HepG2 (cell line): ENCODE results near the gene TF. TPM values are rescaled to one million over a fixed set of nuclear protein-coding genes. Genes with fewer than 3 reads are reported as not detected.

Experiments
- ARID3A ChIP-seq: IDR thresholded peaks from 2 replicates; pipeline ENCODE4 v1.6.1; 2012; ENCODE audit warnings: low read depth, low read length, improper control_type of control experiment
- BCL3 ChIP-seq: sonication (generic); formaldehyde crosslinking; IDR thresholded peaks from 2 replicates; pipeline ENCODE4 v1.5.1; 2020; ENCODE audit warnings: mild to moderate bottlenecking, missing genetic modification reagents, moderate library complexity
- CBFB ChIP-seq: sonication (generic); formaldehyde crosslinking; IDR thresholded peaks from 2 replicates; pipeline ENCODE4 v1.4.0; 2020; ENCODE audit warnings: missing genetic modification reagents
- FLYWCH1 ChIP-seq: sonication (generic); formaldehyde crosslinking; IDR thresholded peaks from 2 replicates; pipeline ENCODE4 v1.8.1; 2023; ENCODE audit warnings: mild to moderate bottlenecking, missing genetic modification reagents
- GTF2F1 ChIP-seq: fragments of 150-350 bp; IDR thresholded peaks from 2 replicates; pipeline ENCODE4 v1.6.1; 2014; ENCODE audit warnings: low read length
- HDAC6 ChIP-seq: fragments of 200-600 bp; sonication (generic); IDR thresholded peaks from 2 replicates; pipeline ENCODE4 v1.7.0; 2017; ENCODE audit warnings: mild to moderate bottlenecking, antibody characterized with exemption, low read length, low read depth
- JDP2 ChIP-seq: sonication (generic); formaldehyde crosslinking; IDR thresholded peaks from 2 replicates; pipeline ENCODE4 v1.8.1; 2022; ENCODE audit warnings: missing genetic modification reagents, borderline replicate concordance
- KDM1A ChIP-seq: IDR thresholded peaks from 2 replicates; pipeline ENCODE4 v1.6.1; 2016; ENCODE audit warnings: missing compliant biosample characterization
- MYPOP ChIP-seq: sonication (generic); formaldehyde crosslinking; IDR thresholded peaks from 2 replicates; pipeline ENCODE4 v1.8.1; 2023; ENCODE audit warnings: mild to moderate bottlenecking, moderate library complexity, missing genetic modification reagents
- PITX1 ChIP-seq: sonication (generic); formaldehyde crosslinking; IDR thresholded peaks from 2 replicates; pipeline ENCODE4 v1.5.1; 2020; ENCODE audit warnings: mild to moderate bottlenecking, missing genetic modification reagents
- SRSF4 ChIP-seq: fragments of 200-400 bp; formaldehyde crosslinking; IDR thresholded peaks from one replicate; pipeline ENCODE4 v1.6.1; 2018; ENCODE audit warnings: mild to moderate bottlenecking, low read depth, low read length, moderate library complexity; ENCODE audit not compliant: poor library complexity, severe bottlenecking
- U2AF2 ChIP-seq: fragments of 200-400 bp; formaldehyde crosslinking; IDR thresholded peaks from 2 replicates; pipeline ENCODE4 v1.6.1; 2017; ENCODE audit warnings: low read depth, mild to moderate bottlenecking, low read length
- ZKSCAN5 ChIP-seq: sonication (generic); formaldehyde crosslinking; IDR thresholded peaks from 2 replicates; pipeline ENCODE4 v1.5.1; 2020; ENCODE audit warnings: mild to moderate bottlenecking, missing genetic modification reagents
- ZMYM2 ChIP-seq: sonication (generic); formaldehyde crosslinking; IDR thresholded peaks from 2 replicates; pipeline ENCODE4 v1.8.0; 2022; ENCODE audit warnings: mild to moderate bottlenecking, missing genetic modification reagents
- ZNF101 ChIP-seq: sonication (generic); formaldehyde crosslinking; IDR thresholded peaks from 2 replicates; pipeline ENCODE4 v1.4.0; 2020; ENCODE audit warnings: mild to moderate bottlenecking, low read depth, missing genetic modification reagents, borderline replicate concordance
- ZNF12 ChIP-seq: sonication (generic); formaldehyde crosslinking; IDR thresholded peaks from 2 replicates; pipeline ENCODE4 v1.5.0; 2020; ENCODE audit warnings: missing genetic modification reagents
- ZNF451 ChIP-seq: sonication (generic); formaldehyde crosslinking; IDR thresholded peaks from 2 replicates; pipeline ENCODE4 v1.5.0; 2020; ENCODE audit warnings: mild to moderate bottlenecking, missing genetic modification reagents
- ZNF557 ChIP-seq: sonication (generic); formaldehyde crosslinking; IDR thresholded peaks from 2 replicates; pipeline ENCODE4 v1.4.0; 2020; ENCODE audit warnings: missing genetic modification reagents
- ZNF574 ChIP-seq: sonication (generic); formaldehyde crosslinking; IDR thresholded peaks from 2 replicates; pipeline ENCODE4 v1.4.0; 2020; ENCODE audit warnings: missing genetic modification reagents
- ZNF691 ChIP-seq: sonication (generic); formaldehyde crosslinking; IDR thresholded peaks from 2 replicates; pipeline ENCODE4 v1.4.0; 2020; ENCODE audit warnings: missing genetic modification reagents, low read depth, mild to moderate bottlenecking, borderline replicate concordance
- ZNF746 ChIP-seq: sonication (generic); formaldehyde crosslinking; IDR thresholded peaks from 2 replicates; pipeline ENCODE4 v1.8.0; 2022; ENCODE audit warnings: mild to moderate bottlenecking, missing genetic modification reagents
- ZNF790 ChIP-seq: sonication (generic); formaldehyde crosslinking; IDR thresholded peaks from 2 replicates; pipeline ENCODE4 v1.8.0; 2022; ENCODE audit warnings: missing genetic modification reagents, mild to moderate bottlenecking, borderline replicate concordance
- ZSCAN12 ChIP-seq: sonication (generic); formaldehyde crosslinking; IDR thresholded peaks from 2 replicates; pipeline ENCODE4 v1.9.0; 2021; ENCODE audit warnings: mild to moderate bottlenecking, missing genetic modification reagents
- polyA plus RNA-seq, 8 experiments: library from polyadenylated mRNA; depleted of rRNA in 3 of 8; stranded (reverse) in 7 of 8; unstranded in 1 of 8; fragments of >200 nt; fragmentation: Illumina TruSeq in 4 of 8; extraction: Trizol in 4 of 8; gene quantifications; 2 replicates each; pipeline versions ENCODE4 v1.2.1 to v1.2.3, GENCODE V29; 2011 to 2016; ENCODE audit warnings: low read depth in 4 of 8, missing spikeins in 1 of 8, mixed read lengths in 1 of 8; ENCODE audit not compliant: insufficient read depth in 1 of 8
- total RNA-seq, 5 experiments: library from RNA; depleted of rRNA; stranded (reverse); fragments of >200 nt; fragmentation: Illumina TruSeq; extraction: Trizol; gene quantifications; 2 replicates each; pipeline ENCODE4 v1.2.3, GENCODE V29; 2016; ENCODE audit warnings: low read depth in 1 of 5

TF gene
- total and polyA plus RNA-seq, 2 of the 13 experiments (the other 11 are each of a cell fraction or from before 2014, with no cell fraction given): 10,074 to 11,821 TPM

GRCh38 chr3:133730993-133731392 is 15.2 kb upstream of the TF start (continued):
- TF ChIP-seq MYPOP (CRISPR knock-in tag): no peak
- TF ChIP-seq ZNF790 (CRISPR knock-in tag): no peak
- TF ChIP-seq ZNF101 (CRISPR knock-in tag): no peak
- TF ChIP-seq PITX1: peak; percentile 92
- TF ChIP-seq ZNF746 (CRISPR knock-in tag): no peak
- TF ChIP-seq ZKSCAN5 (CRISPR knock-in tag): no peak
- TF ChIP-seq ZNF557: 0 out of 2 replicates have a peak, but pooled peaks have one; percentile 50
- TF ChIP-seq ZNF574 (CRISPR knock-in tag): peak; percentile 50; the same call in 1 of the 2 replicates
- TF ChIP-seq U2AF2: no peak
- TF ChIP-seq ZNF451 (CRISPR knock-in tag): no peak; the same call in 1 of the 2 replicates
- no peak for TF ChIP-seq CBFB
- no peak for TF ChIP-seq SRSF4
- TF ChIP-seq FLYWCH1 (CRISPR knock-in tag): no peak
- TF ChIP-seq ZNF12 (CRISPR knock-in tag): no peak
- TF ChIP-seq ZSCAN12 (CRISPR knock-in tag): 0 out of 2 replicates have a peak, but pooled peaks have one; percentile 35
- no peak for TF ChIP-seq JDP2 (CRISPR knock-in tag)
- peak; percentile 98 for TF ChIP-seq ZMYM2 (CRISPR knock-in tag)
- no peak for TF ChIP-seq GTF2F1
- TF ChIP-seq ARID3A: peak; percentile 46; the same call in 1 of the 2 replicates
- TF ChIP-seq KDM1A (CRISPR knock-in tag): peak; percentile 76
- 0 out of 2 replicates have a peak, but pooled peaks have one; percentile 50 for TF ChIP-seq ZNF691 (CRISPR knock-in tag)
- no peak for TF ChIP-seq HDAC6
- no peak for TF ChIP-seq BCL3
